ENCODE measurements around the gene TUBA4B.

DNA sequence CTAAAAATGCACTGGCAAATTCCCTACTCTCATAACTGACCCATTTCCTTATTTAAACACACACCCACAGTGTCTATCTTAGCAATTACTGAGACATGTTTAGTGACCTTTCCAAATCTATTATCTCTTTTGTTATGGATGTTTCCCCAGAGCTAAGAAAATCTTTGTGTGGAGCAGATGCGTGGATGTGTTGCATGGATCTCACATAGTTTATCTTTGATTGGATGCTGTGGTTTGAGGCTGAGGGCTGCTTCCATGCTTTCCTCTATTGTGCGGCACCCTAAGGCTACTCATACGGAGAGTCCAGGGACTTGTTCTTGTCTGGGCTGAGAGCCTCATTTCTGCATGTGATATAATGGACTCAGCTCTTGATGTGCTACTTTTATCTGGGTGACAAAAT lies 18.7 kb upstream of the TUBA4B start:
- TF ChIP-seq, protein P1, sequence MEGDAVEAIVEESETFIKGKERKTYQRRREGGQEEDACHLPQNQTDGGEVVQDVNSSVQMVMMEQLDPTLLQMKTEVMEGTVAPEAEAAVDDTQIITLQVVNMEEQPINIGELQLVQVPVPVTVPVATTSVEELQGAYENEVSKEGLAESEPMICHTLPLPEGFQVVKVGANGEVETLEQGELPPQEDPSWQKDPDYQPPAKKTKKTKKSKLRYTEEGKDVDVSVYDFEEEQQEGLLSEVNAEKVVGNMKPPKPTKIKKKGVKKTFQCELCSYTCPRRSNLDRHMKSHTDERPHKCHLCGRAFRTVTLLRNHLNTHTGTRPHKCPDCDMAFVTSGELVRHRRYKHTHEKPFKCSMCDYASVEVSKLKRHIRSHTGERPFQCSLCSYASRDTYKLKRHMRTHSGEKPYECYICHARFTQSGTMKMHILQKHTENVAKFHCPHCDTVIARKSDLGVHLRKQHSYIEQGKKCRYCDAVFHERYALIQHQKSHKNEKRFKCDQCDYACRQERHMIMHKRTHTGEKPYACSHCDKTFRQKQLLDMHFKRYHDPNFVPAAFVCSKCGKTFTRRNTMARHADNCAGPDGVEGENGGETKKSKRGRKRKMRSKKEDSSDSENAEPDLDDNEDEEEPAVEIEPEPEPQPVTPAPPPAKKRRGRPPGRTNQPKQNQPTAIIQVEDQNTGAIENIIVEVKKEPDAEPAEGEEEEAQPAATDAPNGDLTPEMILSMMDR (IDR thresholded peaks at IDR 0.05), result no peak
- no peak for TF ChIP-seq POLR2A (IDR thresholded peaks at IDR 0.05)
